H9 (cell line): ENCODE results near the gene RANBP3. TPM values are rescaled to one million over a fixed set of nuclear protein-coding genes. Genes with fewer than 3 reads are reported as not detected.
"Not testable (repeated sequence)": the region's sequence is repeated elsewhere in the genome, so short reads cannot be mapped to it uniquely, and the experiment has no call there.

Experiments used
- DNase-seq: peaks from one replicate; pipeline ENCODE4 v3.0.0-alpha.2; 2017
- H2AFZ ChIP-seq: one replicate; pipeline ENCODE4 v1.6.1; 2013; ENCODE audit warnings: mild to moderate bottlenecking, low read length, control low read depth, moderate library complexity
- H2AK5ac ChIP-seq: 2 replicates; pipeline ENCODE4 v1.6.1; 2013; ENCODE audit warnings: low read length, control low read depth, mixed read lengths; ENCODE audit not compliant: insufficient read length
- H2BK120ac ChIP-seq: one replicate; pipeline ENCODE4 v1.6.1; 2013; ENCODE audit warnings: low read depth, mild to moderate bottlenecking, low read length, control low read depth, inconsistent platforms; ENCODE audit not compliant: poor library complexity, severe bottlenecking
- H2BK12ac ChIP-seq: 2 replicates; pipeline ENCODE4 v1.6.1; 2013; ENCODE audit warnings: low read length, control low read depth, mixed read lengths, low read depth; ENCODE audit not compliant: insufficient read length
- H2BK15ac ChIP-seq: 2 replicates; pipeline ENCODE4 v1.6.1; 2013; ENCODE audit warnings: low read depth, low read length, control low read depth
- H2BK20ac ChIP-seq: one replicate; pipeline ENCODE4 v1.6.1; 2013; ENCODE audit warnings: low read depth, mild to moderate bottlenecking, low read length, control low read depth, inconsistent platforms; ENCODE audit not compliant: poor library complexity, severe bottlenecking
- H2BK5ac ChIP-seq: 2 replicates; pipeline ENCODE4 v1.6.1; 2013; ENCODE audit warnings: low read length, control low read depth, mixed read lengths; ENCODE audit not compliant: insufficient read length
- H3K14ac ChIP-seq: 2 replicates; pipeline ENCODE4 v1.6.1; 2013; ENCODE audit warnings: low read length, control low read depth; ENCODE audit not compliant: insufficient read depth
- H3K18ac ChIP-seq: 2 replicates; pipeline ENCODE4 v1.6.1; 2013; ENCODE audit warnings: low read depth, mild to moderate bottlenecking, mixed read lengths, low read length, control low read depth; ENCODE audit not compliant: insufficient read length
- H3K23ac ChIP-seq: 2 replicates; pipeline ENCODE4 v1.6.1; 2013; ENCODE audit warnings: low read length, control low read depth, mixed read lengths, low read depth; ENCODE audit not compliant: insufficient read length
- H3K23me2 ChIP-seq: 2 replicates; pipeline ENCODE4 v1.6.1; 2013; ENCODE audit warnings: low read depth, mild to moderate bottlenecking, mixed read lengths, low read length, control low read depth; ENCODE audit not compliant: insufficient read length, poor library complexity, severe bottlenecking
- H3K27ac ChIP-seq: 2 replicates; pipeline ENCODE4 v1.5.1; 2013; ENCODE audit warnings: low read length, control low read depth, mixed read lengths, low read depth; ENCODE audit not compliant: insufficient read length
- H3K27me3 ChIP-seq: 2 replicates; pipeline ENCODE4 v1.6.1; 2013; ENCODE audit warnings: low read length, control low read depth, inconsistent platforms; ENCODE audit not compliant: insufficient read depth
- H3K4ac ChIP-seq: 2 replicates; pipeline ENCODE4 v1.6.1; 2013; ENCODE audit warnings: low read depth, mild to moderate bottlenecking, control low read depth, inconsistent platforms, low read length, moderate library complexity
- H3K4me1 ChIP-seq: 2 replicates; pipeline ENCODE4 v1.6.1; 2013; ENCODE audit warnings: low read length, control low read depth, inconsistent platforms; ENCODE audit not compliant: insufficient read depth
- H3K4me2 ChIP-seq: 2 replicates; pipeline ENCODE4 v1.6.1; 2013; ENCODE audit warnings: low read length, control low read depth, mixed read lengths; ENCODE audit not compliant: insufficient read length, insufficient read depth
- H3K56ac ChIP-seq: 2 replicates; pipeline ENCODE4 v1.6.1; 2013; ENCODE audit warnings: low read depth, mild to moderate bottlenecking, mixed read lengths, low read length, control low read depth; ENCODE audit not compliant: insufficient read length
- H3K79me1 ChIP-seq: 2 replicates; pipeline ENCODE4 v1.6.1; 2013; ENCODE audit warnings: low read depth, mild to moderate bottlenecking, moderate library complexity, low read length, control low read depth, inconsistent platforms; ENCODE audit not compliant: insufficient read depth, poor library complexity, severe bottlenecking
- H3K79me2 ChIP-seq: 2 replicates; pipeline ENCODE4 v1.6.1; 2013; ENCODE audit warnings: low read length, control low read depth, inconsistent platforms; ENCODE audit not compliant: insufficient read depth
- H3K9ac ChIP-seq: 2 replicates; pipeline ENCODE4 v1.6.1; 2013; ENCODE audit warnings: low read length, control low read depth, mixed read lengths; ENCODE audit not compliant: insufficient read length; ENCODE audit errors: extremely low read depth
- H3K9me3 ChIP-seq: one replicate; pipeline ENCODE4 v1.6.1; 2013; ENCODE audit warnings: low read depth, low read length, inconsistent platforms; ENCODE audit not compliant: control insufficient read depth
- H3T11ph ChIP-seq: one replicate; pipeline ENCODE4 v1.6.1; 2013; ENCODE audit warnings: mild to moderate bottlenecking, low read length, control low read depth, inconsistent platforms
- H4K20me1 ChIP-seq: one replicate; pipeline ENCODE4 v1.6.1; 2013; ENCODE audit not compliant: control insufficient read depth, insufficient read length, insufficient read depth
- H4K5ac ChIP-seq: 2 replicates; pipeline ENCODE4 v1.6.1; 2013; ENCODE audit warnings: low read depth, mild to moderate bottlenecking, mixed read lengths, low read length, control low read depth; ENCODE audit not compliant: insufficient read length
- H4K8ac ChIP-seq: replicated peaks from 2 replicates; pipeline ENCODE4 v1.6.1; 2013; ENCODE audit warnings: low read length, control low read depth, mixed read lengths, low read depth; ENCODE audit not compliant: insufficient read length
- H4K91ac ChIP-seq: 2 replicates; pipeline ENCODE4 v1.6.1; 2013; ENCODE audit warnings: low read depth, mild to moderate bottlenecking, moderate library complexity, mixed read lengths, low read length, control low read depth; ENCODE audit not compliant: insufficient read length
- H3K27ac Mint-ChIP-seq, 3 experiments: 2 replicates in 2 of 3; 3 replicates in 1 of 3; pipeline ENCODE4 v1.8.0; 2020 to 2021; ENCODE audit warnings: mixed read lengths in 3 of 3, mild to moderate bottlenecking in 1 of 3, moderate library complexity in 1 of 3
- H3K27me3 Mint-ChIP-seq: 2 replicates; pipeline ENCODE4 v1.8.0; 2021; ENCODE audit warnings: low read depth, mild to moderate bottlenecking, moderate library complexity, mixed read lengths
- H3K36me3 Mint-ChIP-seq, 3 experiments: 2 replicates in 2 of 3; 3 replicates in 1 of 3; pipeline ENCODE4 v1.8.0; 2020 to 2021; ENCODE audit warnings: low read depth in 3 of 3, mixed read lengths in 3 of 3; ENCODE audit not compliant: insufficient read depth in 1 of 3
- H3K4me1 Mint-ChIP-seq, 2 experiments: 2 replicates each; pipeline ENCODE4 v1.8.0; 2020; ENCODE audit warnings: mixed read lengths in 2 of 2
- H3K4me3 Mint-ChIP-seq, 2 experiments: 2 replicates in 1 of 2; 3 replicates in 1 of 2; pipeline ENCODE4 v1.8.0; 2020 to 2021; ENCODE audit warnings: mild to moderate bottlenecking in 2 of 2, mixed read lengths in 2 of 2, moderate library complexity in 1 of 2
- H3K9me3 Mint-ChIP-seq, 2 experiments: 2 replicates in 1 of 2; 3 replicates in 1 of 2; pipeline ENCODE4 v1.8.0; 2020; ENCODE audit warnings: mild to moderate bottlenecking in 2 of 2, mixed read lengths in 2 of 2, moderate library complexity in 1 of 2
- WGBS: extraction: QIAGEN DNeasy Blood & Tissue Kit; methylation state at CpG from one replicate; pipeline ENCODE4 v1.1.7; 2013; ENCODE audit warnings: missing lambda C conversion rate, low lambda C conversion rate, mixed read lengths; ENCODE audit not compliant: insufficient read length; ENCODE audit errors: extremely low coverage; 5-methylcytosine and 5-hydroxymethylcytosine counted together
- total RNA-seq: library from RNA; stranded (reverse); gene quantifications from 2 replicates; pipeline ENCODE4 v1.2.1, GENCODE V29; 2021
- TF ChIP-seq, protein P1 (sequence below): fragments of 200-600 bp; sonication (generic); conservative IDR thresholded peaks from 3 replicates; pipeline ENCODE4 v1.8.0; 2021; ENCODE audit warnings: antibody characterized with exemption, mild to moderate bottlenecking

The RANBP3 gene
- total RNA-seq, 1 experiment from 2014 or later, result 86.5 TPM

DNA sequence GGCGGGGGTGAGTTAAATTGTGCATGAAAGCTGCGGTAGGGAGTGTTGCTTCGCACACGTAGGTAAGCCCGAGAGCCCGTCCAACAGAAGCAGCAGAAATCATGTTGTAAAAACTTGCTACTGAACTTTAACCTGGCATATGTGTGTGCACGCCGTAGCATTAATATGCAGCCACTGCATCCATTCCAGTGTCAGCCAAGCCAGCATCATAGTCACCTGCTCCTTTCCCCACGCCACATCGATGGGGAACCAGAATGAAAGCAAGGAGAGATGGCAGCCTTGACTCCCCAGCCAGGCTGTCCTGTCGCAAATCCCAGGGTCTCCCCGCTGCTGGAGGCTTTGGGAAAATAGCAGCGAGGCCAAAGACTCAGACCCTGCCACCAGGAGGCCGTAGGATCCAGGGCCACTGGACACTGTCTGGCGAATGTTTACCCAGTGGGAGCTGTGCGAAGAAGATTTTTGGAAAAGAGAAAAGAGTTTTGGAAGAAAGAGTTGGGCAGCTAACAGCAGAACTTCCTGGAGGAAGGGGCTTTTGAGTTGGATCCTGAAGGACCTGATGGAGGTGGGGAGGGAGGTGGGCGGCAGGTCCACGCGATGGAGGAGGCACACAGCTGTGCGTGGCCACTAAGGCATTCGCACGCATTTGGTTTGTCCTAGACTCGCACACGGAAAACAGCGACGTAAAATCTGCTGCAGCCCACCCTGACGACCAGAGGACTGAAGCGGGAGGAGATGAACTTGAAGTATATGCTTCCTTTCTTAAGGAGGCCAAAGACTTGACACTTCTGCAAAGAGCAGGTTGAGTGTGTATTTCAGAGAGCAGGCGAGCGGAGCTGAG, 48.7 kb upstream of the RANBP3 start:
- H3K9ac ChIP-seq, result no peak overlapping the region

GRCh38 chr19:6024756-6025155, 46.8 kb upstream of the RANBP3 start:
- H4K91ac ChIP-seq, result not testable (repeated sequence)

More for the DNA sequence above, 48.7 kb upstream of the RANBP3 start:
- Histone ChIP-seq H3K79me2 (no peaks in the 10 kb centered on the region), H4K91ac (no peak overlapping the region), H2BK12ac (no peak overlapping the region), H2AK5ac (no peak overlapping the region), H4K8ac (no peak overlapping the region), H3K9me3 (no peaks in the 10 kb centered on the region), H2BK120ac (no peak overlapping the region), H3T11ph (no peak overlapping the region), H3K14ac (no peak overlapping the region), H2BK15ac (no peak overlapping the region), H3K56ac (no peak overlapping the region), H3K27me3 (no peaks in the 10 kb centered on the region; the same call in 1 of the 2 replicates), H3K4ac (no peak overlapping the region), H3K23me2 (no peaks in the 10 kb centered on the region), H3K27ac (no peak overlapping the region), H3K23ac (no peak overlapping the region), H2AFZ (no peak overlapping the region), H3K4me1 (no peaks in the 10 kb centered on the region), H4K20me1 (no peaks in the 10 kb centered on the region), H3K79me1 (no peaks in the 10 kb centered on the region), H3K18ac (no peak overlapping the region), H4K5ac (no peak overlapping the region), H2BK5ac (no peak overlapping the region), H3K4me2 (no peak overlapping the region), H2BK20ac (no peak overlapping the region)
- Mint-ChIP-seq H3K27me3 (peaks cover 28% of the 10 kb centered on the region), H3K4me3 (no peak overlapping the region), H3K27ac (peak overlapping the region in 1 of 3 experiments; percentile 4; a peak in 2 of 7 replicates), H3K36me3 (no peaks in the 10 kb centered on the region), H3K9me3 (peaks cover 0 to 4% of the 10 kb centered on the region in 2 experiments; a peak in 3 of 5 replicates), H3K4me1 (peaks cover 9 to 11% of the 10 kb centered on the region in 2 experiments; a peak in 3 of 4 replicates)
- WGBS, result no CpG with 5 or more reads among the region's 30 CpGs
- DNase-seq, result peak; percentile 18
- TF ChIP-seq, protein P1, sequence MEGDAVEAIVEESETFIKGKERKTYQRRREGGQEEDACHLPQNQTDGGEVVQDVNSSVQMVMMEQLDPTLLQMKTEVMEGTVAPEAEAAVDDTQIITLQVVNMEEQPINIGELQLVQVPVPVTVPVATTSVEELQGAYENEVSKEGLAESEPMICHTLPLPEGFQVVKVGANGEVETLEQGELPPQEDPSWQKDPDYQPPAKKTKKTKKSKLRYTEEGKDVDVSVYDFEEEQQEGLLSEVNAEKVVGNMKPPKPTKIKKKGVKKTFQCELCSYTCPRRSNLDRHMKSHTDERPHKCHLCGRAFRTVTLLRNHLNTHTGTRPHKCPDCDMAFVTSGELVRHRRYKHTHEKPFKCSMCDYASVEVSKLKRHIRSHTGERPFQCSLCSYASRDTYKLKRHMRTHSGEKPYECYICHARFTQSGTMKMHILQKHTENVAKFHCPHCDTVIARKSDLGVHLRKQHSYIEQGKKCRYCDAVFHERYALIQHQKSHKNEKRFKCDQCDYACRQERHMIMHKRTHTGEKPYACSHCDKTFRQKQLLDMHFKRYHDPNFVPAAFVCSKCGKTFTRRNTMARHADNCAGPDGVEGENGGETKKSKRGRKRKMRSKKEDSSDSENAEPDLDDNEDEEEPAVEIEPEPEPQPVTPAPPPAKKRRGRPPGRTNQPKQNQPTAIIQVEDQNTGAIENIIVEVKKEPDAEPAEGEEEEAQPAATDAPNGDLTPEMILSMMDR, result no peak

More at GRCh38 chr19:6024756-6025155, 46.8 kb upstream of the RANBP3 start:
- peaks cover 41% of the 10 kb centered on the region for H3K27me3 Mint-ChIP-seq
- H3T11ph ChIP-seq, H3K79me1 ChIP-seq, H3K4me1 ChIP-seq, H3K4me2 ChIP-seq, H3K23me2 ChIP-seq, H3K18ac ChIP-seq, H2AK5ac ChIP-seq, H4K20me1 ChIP-seq, H2BK20ac ChIP-seq, H3K9ac ChIP-seq, H4K8ac ChIP-seq, H2BK5ac ChIP-seq, H3K27me3 ChIP-seq, H2BK15ac ChIP-seq, H4K5ac ChIP-seq, H2BK120ac ChIP-seq, H3K9me3 Mint-ChIP-seq, H3K56ac ChIP-seq, H3K79me2 ChIP-seq, H3K27ac ChIP-seq, H3K4me3 Mint-ChIP-seq, H2AFZ ChIP-seq, H3K14ac ChIP-seq, DNase-seq, H3K9me3 ChIP-seq, H3K23ac ChIP-seq, H3K36me3 Mint-ChIP-seq, H3K4ac ChIP-seq, H3K27ac Mint-ChIP-seq, H2BK12ac ChIP-seq: not testable (repeated sequence)
- H3K4me1 Mint-ChIP-seq, result peaks cover 9 to 20% of the 10 kb centered on the region in 2 experiments; a peak in 3 of 4 replicates
- WGBS, result no CpG with 5 or more reads among the region's 27 CpGs
